Renal cortical epithelial cell (primary cell): Measurements from ENCODE around the gene NUP88. TPM values are rescaled to one million over a fixed set of nuclear protein-coding genes. Genes with fewer than 3 reads are reported as not detected.
A peak's percentile ranks its signal among the peaks of the same experiment; 100 is the strongest.
"Not testable (repeated sequence)": the region's sequence is repeated elsewhere in the genome, so short reads cannot be mapped to it uniquely, and the experiment has no call there.

ENCODE experiments used
- DNase-seq: peaks from one replicate; pipeline ENCODE4 v3.0.0-alpha.2; 2011; ENCODE audit warnings: low read depth
- total RNA-seq: library from RNA; depleted of rRNA; stranded (reverse); fragments of >200 nt; gene quantifications from 2 replicates; pipeline ENCODE4 v1.2.3, GENCODE V29; 2014

NUP88 gene
- 81.6 and 161 TPM in 2 replicates for total RNA-seq

DNA sequence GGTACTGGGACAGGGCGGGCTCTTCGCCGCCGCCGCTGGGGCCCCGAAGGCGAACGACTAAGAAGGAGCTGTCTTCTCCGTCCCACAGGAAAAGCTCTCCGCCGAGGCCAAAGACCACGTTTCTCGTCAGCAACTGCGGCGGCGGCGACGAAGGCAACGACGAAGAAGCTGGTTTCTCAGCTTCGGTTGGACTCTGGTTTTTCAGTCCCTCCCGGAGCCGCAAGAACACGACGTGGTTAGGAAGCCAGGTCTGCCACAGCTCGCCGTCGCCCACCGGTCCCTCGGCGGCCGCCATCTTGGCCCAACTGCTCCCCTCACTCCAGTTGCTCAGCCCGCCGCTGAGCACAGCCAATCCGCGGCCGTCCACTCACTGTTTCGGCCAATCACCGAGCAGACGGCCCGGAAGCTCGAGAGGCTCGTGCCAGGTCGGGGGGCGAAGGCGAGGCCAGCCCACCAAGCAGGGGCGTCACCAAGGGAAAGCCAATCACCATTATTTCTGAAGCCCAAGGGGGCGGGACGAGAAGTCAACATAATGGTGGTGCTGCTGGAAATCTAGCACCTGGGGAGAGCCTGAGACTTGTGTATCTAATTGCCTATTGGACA, at the start of gene NUP88:
TSS of gene NUP88 (minus strand) at position 307 of the 603 bp plus-strand sequence. CDS start at position 295, 12 bp downstream.
- peak; percentile 94 for DNase-seq

GRCh38 chr17:5468075-5468473, 48.6 kb upstream of the NUP88 start:
- no peak for DNase-seq

- no peak for DNase-seq
Measured at GRCh38 chr17:5467416-5467815, 48.0 kb upstream of the NUP88 start.

GRCh38 chr17:5466295-5466694, 46.8 kb upstream of the NUP88 start:
- DNase-seq = no peak

DNA sequence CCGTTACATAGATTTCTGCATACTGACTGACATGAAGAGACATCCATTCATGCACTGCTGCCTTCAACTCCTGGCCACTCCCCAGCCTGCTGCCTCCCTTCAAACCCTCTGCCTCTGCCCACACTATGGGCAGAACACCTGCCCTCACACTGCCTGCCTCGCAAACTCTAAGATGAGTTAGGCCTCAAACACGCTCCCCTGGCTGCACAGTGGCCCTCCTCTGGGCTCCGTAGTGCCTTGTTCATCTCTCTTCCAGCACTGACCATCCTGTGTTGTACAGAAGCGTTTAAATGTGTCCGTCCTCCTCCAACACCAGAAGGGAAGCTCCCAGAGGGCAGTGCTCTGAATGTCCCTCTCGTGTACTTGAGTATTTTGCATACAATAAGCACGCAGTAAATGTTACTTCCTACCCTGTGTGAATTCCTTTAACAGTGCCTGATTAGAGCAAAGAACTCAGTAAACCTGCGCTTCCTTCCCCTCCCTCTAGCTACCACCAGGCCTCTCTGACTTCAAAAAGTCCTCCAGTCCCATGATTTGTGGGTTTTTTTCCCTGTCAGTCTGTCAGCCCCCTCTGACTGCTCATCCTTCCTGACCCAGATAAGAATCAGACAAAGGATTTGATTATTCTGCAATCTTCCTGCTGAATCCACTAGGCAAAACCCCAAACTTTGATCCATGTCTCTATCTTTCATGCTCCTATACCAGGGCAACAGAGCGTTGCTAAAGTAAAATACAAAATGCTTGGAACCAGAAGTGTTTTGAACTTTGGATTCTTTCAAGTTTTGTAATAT, 45.5 kb upstream of the NUP88 start:
- DNase-seq = no peak

- DNase-seq = no peak
Measured at GRCh38 chr17:5446786-5447185, 27.3 kb upstream of the NUP88 start.

- no peak for DNase-seq
Measured at GRCh38 chr17:5444209-5444608, 24.7 kb upstream of the NUP88 start.

- DNase-seq = no peak
Measured at GRCh38 chr17:5443728-5444127, 24.3 kb upstream of the NUP88 start.

GRCh38 chr17:5439446-5439764, 19.9 kb upstream of the NUP88 start:
- no peak for DNase-seq

DNA sequence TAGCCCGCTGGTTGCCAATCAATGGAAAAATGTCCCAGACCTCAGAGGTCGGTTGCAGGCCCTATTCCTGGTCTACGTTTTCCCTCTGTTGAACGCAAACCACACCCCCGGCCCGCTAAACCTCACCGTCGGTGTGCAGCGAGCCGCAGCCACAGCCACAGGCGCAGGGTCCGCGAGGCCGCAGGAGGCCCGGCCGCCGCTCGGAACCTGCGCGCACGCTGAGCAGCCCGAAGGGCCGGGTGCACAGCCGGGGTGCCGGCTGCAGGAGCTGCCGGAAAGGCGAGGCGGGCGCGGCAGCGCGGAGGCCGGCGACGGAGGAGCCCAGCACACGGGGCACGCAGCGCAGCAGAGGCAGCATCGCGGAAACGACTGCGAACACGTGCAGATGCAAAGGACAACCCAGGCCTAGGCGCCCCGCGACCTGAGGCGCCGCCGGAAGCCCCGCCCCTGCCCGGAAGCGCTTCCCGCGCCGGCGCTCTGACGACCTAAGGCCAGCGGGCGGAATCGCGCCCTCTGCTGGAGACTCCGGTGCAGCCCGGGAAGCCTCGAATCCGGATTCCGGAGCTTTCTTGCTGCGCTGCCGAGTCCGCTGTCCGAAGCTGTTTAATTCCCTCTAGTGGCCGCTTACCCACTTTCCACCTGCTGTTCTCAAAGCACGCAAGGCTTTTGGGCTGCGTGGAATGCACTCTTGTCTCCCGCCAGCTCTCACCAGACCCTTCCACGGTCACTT, 19.4 kb upstream of the NUP88 start, which contains the start of gene C1QBP:
TSS of gene C1QBP (minus strand) at position 440 of the 730 bp plus-strand sequence. CDS start at position 358, 82 bp downstream.
- DNase-seq = peak; percentile 83

DNA sequence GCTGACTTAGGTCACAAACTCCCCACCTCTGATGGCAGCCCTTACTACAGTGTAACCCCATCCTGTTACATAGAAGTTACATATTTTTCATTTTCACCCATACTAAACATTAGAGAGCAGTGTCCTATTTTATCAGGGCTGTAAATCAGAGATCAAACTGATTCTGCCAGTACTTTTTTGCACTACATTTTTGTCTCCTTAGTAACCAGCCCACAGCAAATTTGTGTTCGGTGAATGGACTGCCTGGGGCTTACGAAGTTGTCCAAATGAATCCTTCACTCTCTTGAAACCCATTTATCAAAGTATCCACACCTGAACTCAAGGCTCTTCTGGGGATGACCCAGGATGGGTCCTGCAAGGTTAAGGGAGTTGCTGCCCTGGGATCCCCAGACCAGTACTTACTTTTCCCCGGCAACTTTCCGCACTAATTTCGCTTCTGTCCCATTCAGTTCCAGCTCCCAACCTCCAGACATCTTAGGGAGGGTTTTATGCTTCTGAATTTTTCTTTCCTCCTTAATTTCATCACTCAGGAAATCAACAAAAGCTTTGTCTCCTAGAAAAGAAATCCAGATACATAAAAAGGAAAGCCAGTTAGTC, 18.4 kb upstream of the NUP88 start:
- peak; percentile 20 for DNase-seq

- DNase-seq = not testable (repeated sequence)
Measured at GRCh38 chr17:5435781-5436315, 16.4 kb upstream of the NUP88 start.

DNA sequence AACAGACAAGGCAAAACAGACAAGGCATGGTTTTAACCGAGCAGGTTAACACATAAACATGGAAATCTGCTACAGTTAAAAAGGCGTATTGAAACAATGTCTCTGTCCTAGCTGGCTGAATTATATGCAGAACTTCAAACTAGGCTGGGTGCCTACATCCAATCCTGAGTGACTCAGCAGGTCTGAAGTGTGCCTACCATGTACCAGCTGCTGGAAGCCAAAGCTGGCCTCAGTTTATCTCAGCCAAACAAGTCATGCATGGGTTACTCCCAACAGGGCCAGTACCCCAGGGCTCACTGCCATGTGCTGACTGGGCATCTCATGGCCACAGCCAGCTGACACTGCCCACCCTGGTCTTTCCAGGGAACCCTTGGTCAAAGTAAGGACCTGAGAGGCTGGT, 15.5 kb upstream of the NUP88 start:
- no peak for DNase-seq

DNA sequence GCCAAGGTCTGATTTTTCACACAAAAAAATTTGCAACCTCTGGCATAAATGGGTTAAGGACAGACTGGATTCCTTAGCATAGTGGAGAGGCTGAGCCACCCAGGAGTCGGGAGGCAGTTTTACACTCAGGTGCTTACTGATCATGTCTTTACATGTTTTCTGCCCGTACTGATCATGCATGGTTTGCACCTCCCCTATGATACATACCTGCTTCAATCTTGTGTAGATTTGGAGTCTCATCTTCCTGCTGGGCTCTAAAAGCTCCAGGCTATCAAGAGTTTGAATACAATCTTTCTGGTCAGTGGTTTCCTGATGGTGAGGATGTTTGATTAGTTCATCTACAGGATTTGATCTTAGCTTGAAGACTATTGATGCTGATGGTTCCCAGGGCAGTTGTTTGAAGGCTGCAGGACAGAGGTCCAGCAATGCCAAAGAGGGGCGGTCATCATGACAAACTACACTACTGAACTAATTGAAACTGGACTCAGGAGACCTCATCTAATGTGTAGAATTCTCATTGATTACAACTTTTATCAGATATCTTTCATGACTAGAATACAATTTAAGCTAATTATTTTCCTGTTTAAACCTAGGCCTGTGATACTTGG, 12.6 kb upstream of the NUP88 start:
- DNase-seq = no peak

- DNase-seq = not testable (repeated sequence)
Measured at GRCh38 chr17:5431234-5431633, 11.8 kb upstream of the NUP88 start.

DNA sequence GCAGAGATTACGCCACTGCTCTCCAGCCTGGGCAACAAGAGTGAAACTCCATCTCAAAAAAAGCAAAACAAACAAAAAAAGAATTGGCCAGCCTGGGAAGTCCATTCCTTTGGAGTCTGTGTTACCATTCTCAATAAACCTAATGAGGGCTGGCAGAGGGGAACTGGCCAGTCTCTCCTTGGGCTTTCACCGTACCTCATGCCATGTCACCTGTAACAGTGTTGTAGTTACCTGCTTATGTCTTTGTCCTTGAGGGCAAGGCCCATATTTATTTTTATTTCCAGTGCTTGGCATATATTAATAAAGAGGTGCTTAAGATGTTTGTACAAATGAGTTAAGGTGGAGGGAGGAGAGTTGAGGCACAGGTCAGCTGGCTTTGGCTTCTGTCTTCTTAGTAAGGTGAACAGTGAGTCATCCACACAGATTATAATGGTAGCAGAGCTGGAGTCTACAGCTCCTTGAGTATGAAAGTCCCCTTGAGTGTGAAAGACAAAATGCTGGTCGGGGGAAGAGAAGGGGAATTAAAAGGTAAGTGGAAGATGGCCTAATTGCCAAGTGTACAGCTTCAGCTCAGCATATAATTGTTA, 11.0 kb upstream of the NUP88 start:
- DNase-seq = no peak

DNA sequence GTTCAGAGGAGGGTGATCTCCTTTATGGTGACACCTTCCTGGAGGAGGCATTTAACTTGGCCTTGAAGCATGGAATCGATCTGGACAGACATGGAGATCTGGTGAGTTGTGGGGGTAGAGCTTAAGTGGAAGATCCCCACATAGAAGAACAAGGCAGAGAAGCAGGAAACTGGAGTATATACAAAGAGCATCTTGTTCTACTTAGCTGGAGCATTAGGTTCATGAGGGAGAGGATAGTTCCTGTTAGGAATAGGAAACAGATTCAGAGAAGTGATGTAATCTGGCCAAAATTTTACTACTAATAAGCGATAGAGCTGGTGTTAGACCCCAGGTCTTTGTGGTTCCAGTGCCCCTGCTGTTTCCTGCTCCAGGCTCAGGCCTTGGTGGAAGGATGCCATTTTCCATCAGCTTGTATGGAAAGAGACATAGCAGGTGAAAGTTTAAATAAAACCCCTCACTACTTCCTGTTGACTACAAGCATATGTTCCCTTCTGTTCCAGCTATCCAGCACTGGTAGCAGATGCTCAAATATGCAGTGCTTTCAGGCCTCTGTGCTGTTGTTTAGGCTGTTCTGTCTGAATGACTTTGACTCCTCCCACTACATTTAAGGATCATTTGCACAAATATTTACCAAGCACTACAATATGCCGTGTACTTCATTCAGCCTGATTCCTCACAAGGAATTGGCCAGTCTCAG, 9.9 kb upstream of the NUP88 start:
- DNase-seq = peak; percentile 18

DNA sequence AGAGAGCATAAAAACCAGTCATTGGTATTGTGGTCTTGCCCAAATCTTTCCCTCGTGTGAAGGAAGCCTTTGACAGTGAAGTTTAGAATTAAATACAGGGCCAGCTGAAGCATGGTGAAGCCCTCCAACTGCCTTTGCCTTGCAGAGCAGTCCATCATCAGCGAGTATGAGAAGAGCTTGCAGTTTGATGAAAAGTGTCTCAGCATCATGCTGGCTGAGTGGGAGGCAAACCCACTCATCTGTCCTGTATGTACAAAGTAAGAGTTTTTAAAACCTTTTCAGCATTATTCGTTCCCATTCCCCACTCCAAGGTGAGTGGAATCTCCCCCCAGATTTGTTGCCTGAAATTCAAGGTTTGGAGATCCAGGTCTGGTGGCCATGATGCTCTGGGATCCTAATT, 6.4 kb upstream of the NUP88 start:
- no peak for DNase-seq

DNA sequence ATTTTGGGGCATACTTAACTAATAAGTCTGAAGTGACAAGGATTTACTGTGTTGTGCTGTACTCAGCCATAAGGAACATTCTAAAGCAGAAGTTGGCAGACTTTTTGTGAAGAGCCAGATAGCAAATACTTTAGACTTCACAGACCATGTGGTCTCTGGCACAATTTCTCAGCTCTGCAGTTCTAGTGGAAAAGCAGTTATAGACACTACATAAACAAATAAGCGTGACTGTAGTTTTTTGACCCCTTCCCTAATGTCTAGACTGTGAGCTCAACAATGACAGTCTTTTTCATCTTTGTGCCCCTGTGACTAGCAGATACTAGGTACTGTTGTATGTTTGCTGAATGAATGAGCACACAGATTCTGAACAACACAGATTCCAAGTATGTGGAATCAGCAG, 5.4 kb upstream of the NUP88 start:
- DNase-seq = no peak

GRCh38 chr17:5422505-5422904, 3.0 kb upstream of the NUP88 start:
- DNase-seq = peak; percentile 85
